Measurements from ENCODE around the gene MPZL2.

GRCh38 chr11:118294053-118294452, 30.0 kb upstream of the MPZL2 start:
- TF ChIP-seq CTCF (IDR thresholded peaks at IDR 0.05) (no peak), EP300 (IDR thresholded peaks at IDR 0.05; ENCODE audit: low read depth) (no peak), POLR2AphosphoS5 (IDR thresholded peaks at IDR 0.05) (no peak)

All from transverse colon (tissue), 4 donors.